Neutrophil (primary cell): ENCODE data around the gene LGR6.

Source experiments
- H3K27ac ChIP-seq: fragments of 200-600 bp; sonication (generic); 2 replicates; pipeline ENCODE4 v1.5.1; 2016; ENCODE audit warnings: mild to moderate bottlenecking, moderate library complexity
- H3K27me3 ChIP-seq: fragments of 200-600 bp; sonication (generic); 2 replicates; pipeline ENCODE4 v1.6.0; 2016; ENCODE audit warnings: mild to moderate bottlenecking
- H3K36me3 ChIP-seq: fragments of 200-600 bp; sonication (generic); 2 replicates; pipeline ENCODE4 v1.5.1; 2017
- H3K4me1 ChIP-seq, 2 experiments: fragments of 200-600 bp in 1 of 2; sonication (generic) in 1 of 2; 1 replicate in 1 of 2; 2 replicates in 1 of 2; pipeline versions ENCODE4 v1.5.1 to v1.6.1; 2013 to 2016; ENCODE audit warnings: low read depth in 1 of 2, low read length in 1 of 2, mild to moderate bottlenecking in 1 of 2, moderate library complexity in 1 of 2; ENCODE audit not compliant: control insufficient read depth in 1 of 2, insufficient read depth in 1 of 2
- H3K4me3 ChIP-seq, 2 experiments: fragments of 200-600 bp in 1 of 2; sonication (generic) in 1 of 2; 1 replicate in 1 of 2; 2 replicates in 1 of 2; pipeline ENCODE4 v1.5.1; 2013 to 2016; ENCODE audit warnings: low read depth in 1 of 2, low read length in 1 of 2, mild to moderate bottlenecking in 1 of 2, moderate library complexity in 1 of 2
- H3K9me3 ChIP-seq: fragments of 200-600 bp; sonication (generic); 2 replicates; pipeline ENCODE4 v1.5.1; 2016
- CTCF ChIP-seq: fragments of 200-600 bp; sonication (generic); IDR thresholded peaks from 2 replicates; pipeline ENCODE4 v1.5.1; 2016; ENCODE audit warnings: antibody characterized with exemption

The LGR6 gene

DNA sequence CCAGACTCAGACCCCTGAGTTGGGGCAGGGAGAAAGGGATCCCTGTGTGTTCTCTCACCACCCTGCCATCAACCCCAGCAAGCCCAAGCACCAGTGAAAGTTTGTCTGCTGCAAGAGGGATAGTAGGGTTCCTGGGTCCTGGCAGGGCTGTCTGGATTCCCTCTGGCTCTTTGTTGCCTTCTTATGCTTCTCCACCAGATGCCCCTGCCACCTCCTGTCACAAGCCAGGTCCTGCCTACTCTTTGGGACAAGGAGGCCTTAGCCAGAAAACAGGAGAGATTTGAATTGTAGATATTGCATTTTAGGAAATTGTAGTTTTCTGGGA, 126.4 kb downstream of the LGR6 start:
- no peak for TF ChIP-seq CTCF
- no peaks in the 10 kb centered on the region for H3K9me3 ChIP-seq
- no peak overlapping the region for H3K27ac ChIP-seq
- no peaks in the 10 kb centered on the region for H3K36me3 ChIP-seq
- no peak overlapping the region for H3K4me3 ChIP-seq
- no peaks in the 10 kb centered on the region for H3K4me1 ChIP-seq
- peaks cover 14% of the 10 kb centered on the region for H3K27me3 ChIP-seq

DNA sequence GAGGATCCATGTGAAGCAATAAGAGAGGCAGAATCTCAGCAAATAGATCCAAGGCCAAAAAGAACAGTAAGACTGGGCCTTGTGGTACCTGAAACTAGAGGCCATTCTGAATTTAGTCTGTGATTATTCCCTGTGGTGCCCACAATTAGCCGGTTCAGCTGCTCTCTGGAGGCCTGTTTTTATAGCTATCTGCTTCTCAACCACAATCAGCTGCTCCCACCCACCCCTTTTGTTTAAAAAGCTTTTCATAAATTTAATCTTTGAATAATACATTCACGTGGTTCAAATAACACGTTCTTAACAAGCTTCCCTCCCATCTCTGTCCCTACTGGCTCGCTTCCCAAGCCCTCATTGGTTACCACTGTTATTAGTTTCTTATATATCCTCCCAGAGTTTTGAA, 130.1 kb downstream of the LGR6 start:
- no peak overlapping the region for H3K27ac ChIP-seq
- TF ChIP-seq CTCF: no peak
- H3K36me3 ChIP-seq: peaks cover 3% of the 10 kb centered on the region
- no peaks in the 10 kb centered on the region for H3K4me1 ChIP-seq
- H3K27me3 ChIP-seq: peaks cover 14% of the 10 kb centered on the region
- no peak overlapping the region for H3K4me3 ChIP-seq
- no peaks in the 10 kb centered on the region for H3K9me3 ChIP-seq

DNA sequence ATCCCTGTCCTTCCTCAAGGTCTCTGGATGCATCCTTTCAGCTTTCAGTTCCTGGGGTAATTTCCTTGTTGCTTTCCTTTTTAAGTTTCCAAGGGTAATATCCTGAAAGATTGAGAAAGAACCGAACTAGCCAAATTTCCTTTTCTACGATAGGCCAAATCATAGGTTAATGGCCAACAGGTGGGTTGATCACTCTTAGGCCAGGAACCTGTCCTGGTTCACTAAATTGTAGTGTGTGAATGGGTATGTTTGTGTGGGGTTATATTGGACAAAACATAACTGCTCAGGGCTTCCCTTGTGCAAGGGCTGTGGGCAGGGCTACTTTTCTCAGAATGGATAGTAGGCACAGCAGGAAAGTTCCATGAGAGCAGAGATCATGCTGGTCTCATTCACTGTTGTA, 131.0 kb downstream of the LGR6 start:
- H3K4me1 ChIP-seq: no peaks in the 10 kb centered on the region
- no peak overlapping the region for H3K27ac ChIP-seq
- no peaks in the 10 kb centered on the region for H3K9me3 ChIP-seq
- peaks cover 14% of the 10 kb centered on the region for H3K27me3 ChIP-seq
- peaks cover 10% of the 10 kb centered on the region for H3K36me3 ChIP-seq
- TF ChIP-seq CTCF: no peak
- no peak overlapping the region for H3K4me3 ChIP-seq

DNA sequence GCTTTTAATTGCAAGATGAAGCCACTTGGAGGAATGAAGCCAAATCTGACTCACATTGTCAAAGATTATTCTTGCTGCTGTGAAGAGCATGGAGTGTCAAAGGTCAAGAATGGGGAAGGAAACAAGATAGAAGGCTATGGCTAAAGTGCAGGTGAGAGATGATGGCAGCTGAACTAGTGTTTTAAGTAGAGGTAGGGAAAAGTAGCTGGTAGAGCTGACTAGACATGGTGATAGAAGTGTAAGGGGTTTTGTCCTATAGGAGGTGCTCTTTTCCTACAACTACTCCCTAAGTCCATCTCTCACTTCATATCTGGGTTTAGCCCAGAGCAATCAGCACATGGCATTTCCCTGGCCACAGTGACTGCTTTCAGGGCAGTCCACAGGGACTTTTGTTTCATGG, 136.3 kb downstream of the LGR6 start:
- H3K9me3 ChIP-seq: no peaks in the 10 kb centered on the region
- H3K36me3 ChIP-seq: peaks cover 48% of the 10 kb centered on the region
- no peaks in the 10 kb centered on the region for H3K4me1 ChIP-seq
- H3K27me3 ChIP-seq: no peaks in the 10 kb centered on the region
- no peak overlapping the region for H3K4me3 ChIP-seq
- no peak overlapping the region for H3K27ac ChIP-seq
- TF ChIP-seq CTCF: no peak

DNA sequence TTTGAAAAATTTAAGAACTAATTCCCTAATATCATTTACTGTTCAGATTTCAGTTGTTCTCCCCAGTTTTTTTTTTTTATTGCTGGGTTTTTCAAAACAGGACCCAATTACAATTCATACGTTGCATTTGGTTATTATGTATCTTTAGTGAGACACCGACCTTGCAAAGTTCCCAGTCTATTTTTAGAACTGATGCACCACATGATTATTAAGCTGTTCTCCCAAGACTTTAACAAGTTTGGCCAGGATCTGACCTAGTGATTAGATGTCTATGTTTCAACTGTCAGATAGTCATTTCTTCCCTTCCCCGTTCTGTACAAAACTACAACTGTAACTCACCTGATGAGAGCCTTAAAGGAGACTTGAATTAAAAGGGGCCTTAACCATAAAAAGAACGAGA, 140.3 kb downstream of the LGR6 start:
- peaks cover 50% of the 10 kb centered on the region for H3K36me3 ChIP-seq
- H3K9me3 ChIP-seq: no peaks in the 10 kb centered on the region
- no peaks in the 10 kb centered on the region for H3K4me1 ChIP-seq
- H3K27me3 ChIP-seq: no peaks in the 10 kb centered on the region
- H3K27ac ChIP-seq: no peak overlapping the region
- H3K4me3 ChIP-seq: no peak overlapping the region
- TF ChIP-seq CTCF: no peak

DNA sequence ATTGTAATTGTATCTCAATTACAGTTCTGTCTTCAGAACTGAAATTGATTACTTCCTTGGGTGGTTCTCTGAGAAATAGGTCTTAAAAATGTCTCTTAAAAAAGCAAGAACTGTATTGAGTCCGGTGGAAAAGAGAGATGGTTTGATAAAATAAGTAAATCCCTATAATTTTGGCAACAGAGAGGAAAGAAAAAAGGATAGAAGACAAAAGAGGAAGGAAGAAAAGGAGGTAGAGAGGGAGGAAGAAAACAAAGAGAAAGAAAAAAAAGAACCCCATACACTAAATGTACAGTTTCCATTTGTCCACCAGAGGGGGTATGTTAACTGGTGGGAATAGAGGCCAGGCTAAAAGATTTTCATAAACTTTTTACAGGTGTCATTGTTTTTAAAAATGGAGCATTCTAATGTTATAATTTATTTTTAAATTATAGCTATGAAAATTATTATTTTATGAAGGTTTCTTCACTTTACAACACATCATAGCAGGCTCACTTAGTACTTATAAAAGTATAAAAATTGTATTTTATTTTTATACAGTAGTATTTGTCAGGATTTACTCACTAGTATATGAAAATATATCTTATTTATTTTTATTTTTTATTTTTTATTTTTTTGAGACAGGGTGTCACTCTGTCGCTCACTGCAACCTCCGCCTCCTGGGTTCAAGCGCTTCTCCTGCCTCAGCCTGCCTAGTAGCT, 150.2 kb downstream of the LGR6 start:
- Histone ChIP-seq H3K4me1 (peaks cover 14 to 24% of the 10 kb centered on the region in 2 experiments), H3K4me3 (no peak overlapping the region), H3K27me3 (no peaks in the 10 kb centered on the region), H3K9me3 (no peaks in the 10 kb centered on the region), H3K36me3 (no peaks in the 10 kb centered on the region), H3K27ac (no peak overlapping the region)
- peak; percentile 54 for TF ChIP-seq CTCF
